ENCODE results near the gene MEI1.

- no peak for TF ChIP-seq POLR2A (IDR thresholded peaks at IDR 0.05)
- TF ChIP-seq, protein P1, sequence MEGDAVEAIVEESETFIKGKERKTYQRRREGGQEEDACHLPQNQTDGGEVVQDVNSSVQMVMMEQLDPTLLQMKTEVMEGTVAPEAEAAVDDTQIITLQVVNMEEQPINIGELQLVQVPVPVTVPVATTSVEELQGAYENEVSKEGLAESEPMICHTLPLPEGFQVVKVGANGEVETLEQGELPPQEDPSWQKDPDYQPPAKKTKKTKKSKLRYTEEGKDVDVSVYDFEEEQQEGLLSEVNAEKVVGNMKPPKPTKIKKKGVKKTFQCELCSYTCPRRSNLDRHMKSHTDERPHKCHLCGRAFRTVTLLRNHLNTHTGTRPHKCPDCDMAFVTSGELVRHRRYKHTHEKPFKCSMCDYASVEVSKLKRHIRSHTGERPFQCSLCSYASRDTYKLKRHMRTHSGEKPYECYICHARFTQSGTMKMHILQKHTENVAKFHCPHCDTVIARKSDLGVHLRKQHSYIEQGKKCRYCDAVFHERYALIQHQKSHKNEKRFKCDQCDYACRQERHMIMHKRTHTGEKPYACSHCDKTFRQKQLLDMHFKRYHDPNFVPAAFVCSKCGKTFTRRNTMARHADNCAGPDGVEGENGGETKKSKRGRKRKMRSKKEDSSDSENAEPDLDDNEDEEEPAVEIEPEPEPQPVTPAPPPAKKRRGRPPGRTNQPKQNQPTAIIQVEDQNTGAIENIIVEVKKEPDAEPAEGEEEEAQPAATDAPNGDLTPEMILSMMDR (IDR thresholded peaks at IDR 0.05), result no peak
These were observed 45.0 kb upstream of the MEI1 start for GRCh38 chr22:41654322-41654721.
